Activated CD8-positive, alpha-beta memory T cell treated with anti-CD3 and anti-CD28 coated beads, Interleukin-2, amount 10 ng/mL, durations not matched to agents 7 days and 5 days (primary cell): Measurements from ENCODE around the gene ZMAT2. TPM values are rescaled to one million over a fixed set of nuclear protein-coding genes. Genes with fewer than 3 reads are reported as not detected.
"Not testable (repeated sequence)": the region's sequence is repeated elsewhere in the genome, so short reads cannot be mapped to it uniquely, and the experiment has no call there.

Experiments used
- ATAC-seq: fragments of 150-1000 bp; cut with Tn5 transposase; one replicate; pipeline ENCODE4 v1.10.0; 2021; ENCODE audit warnings: moderate library complexity
- CTCF ChIA-PET: fragments of 350-600 bp; sonication (Branson Sonifier 250); formaldehyde crosslinking; loops from one replicate; lab custom pipeline; 2021; ENCODE audit warnings: antibody characterized with exemption; lab: Charles Lee
- DNase-seq: peaks from one replicate; pipeline ENCODE4 v3.0.0-alpha.2; 2020
- H3K27ac Mint-ChIP-seq: one replicate; pipeline ENCODE4 v1.8.0; 2021; ENCODE audit warnings: mild to moderate bottlenecking, mixed read lengths
- H3K27me3 Mint-ChIP-seq: one replicate; pipeline ENCODE4 v1.8.0; 2021; ENCODE audit warnings: mixed read lengths
- H3K36me3 Mint-ChIP-seq: one replicate; pipeline ENCODE4 v1.8.0; 2021; ENCODE audit warnings: mild to moderate bottlenecking, mixed read lengths
- H3K4me1 Mint-ChIP-seq: one replicate; pipeline ENCODE4 v1.8.0; 2021; ENCODE audit warnings: mixed read lengths
- H3K4me3 Mint-ChIP-seq: one replicate; pipeline ENCODE4 v1.8.0; 2021; ENCODE audit warnings: mild to moderate bottlenecking, moderate library complexity, mixed read lengths
- H3K9me3 Mint-ChIP-seq: one replicate; pipeline ENCODE4 v1.8.0; 2022; ENCODE audit warnings: low read depth, mixed read lengths
- total RNA-seq, 2 experiments: library from RNA; stranded (reverse); gene quantifications; one replicate each; pipeline ENCODE4 v1.2.3, GENCODE V29; 2021

Gene ZMAT2
- total RNA-seq, result 10 to 100 TPM; 45.0 to 58.6 TPM

- Mint-ChIP-seq H3K27me3 (no peaks in the 10 kb centered on the region), H3K36me3 (peaks cover 66% of the 10 kb centered on the region), H3K4me3 (peak within 1 kb of the TSS; percentile 98), H3K9me3 (no peaks in the 10 kb centered on the region), H3K4me1 (peaks cover 23% of the 10 kb centered on the region), H3K27ac (peak within 1 kb of the TSS; percentile 86)
- DNase-seq (peak; percentile 98), ATAC-seq (peak; percentile 100)
- CTCF ChIA-PET, result interaction anchor here (0.8 to 2.9 kb wide), 9 partner anchors 9 to 337 kb away, joined by 3 to 16 read pairs (median 3); partner anchors contain the start of genes HARS1, HARS2, IK and NDUFA2
These were observed at the start of gene ZMAT2 for GRCh38 chr5:140700177-140701144. ZMAT2 (plus strand) TSS chr5:140700447; CDS start chr5:140700461, 14 bp downstream.

DNA sequence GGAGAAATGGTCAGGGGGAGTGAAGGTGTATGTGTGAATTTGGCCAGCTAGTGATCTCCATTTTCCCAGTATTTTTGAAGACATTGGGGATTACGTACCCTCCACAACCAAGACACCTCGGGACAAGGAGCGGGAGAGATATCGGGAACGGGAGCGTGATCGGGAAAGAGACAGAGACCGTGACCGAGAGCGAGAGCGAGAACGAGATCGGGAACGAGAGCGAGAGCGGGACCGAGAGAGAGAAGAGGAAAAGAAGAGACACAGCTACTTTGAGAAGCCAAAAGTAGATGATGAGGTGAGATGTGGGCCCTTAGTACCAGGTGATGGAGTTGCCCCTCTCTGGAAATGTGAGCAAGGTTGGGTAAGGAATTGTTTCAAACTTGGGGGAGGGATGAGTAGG, 41.4 kb upstream of the ZMAT2 start:
- Mint-ChIP-seq H3K27ac (no peak overlapping the region), H3K27me3 (no peaks in the 10 kb centered on the region), H3K4me3 (no peak overlapping the region), H3K9me3 (no peaks in the 10 kb centered on the region), H3K4me1 (peaks cover 7% of the 10 kb centered on the region), H3K36me3 (peaks cover 61% of the 10 kb centered on the region)
- CTCF ChIA-PET, result no interaction called here
- ATAC-seq (no peak), DNase-seq (no peak)

DNA sequence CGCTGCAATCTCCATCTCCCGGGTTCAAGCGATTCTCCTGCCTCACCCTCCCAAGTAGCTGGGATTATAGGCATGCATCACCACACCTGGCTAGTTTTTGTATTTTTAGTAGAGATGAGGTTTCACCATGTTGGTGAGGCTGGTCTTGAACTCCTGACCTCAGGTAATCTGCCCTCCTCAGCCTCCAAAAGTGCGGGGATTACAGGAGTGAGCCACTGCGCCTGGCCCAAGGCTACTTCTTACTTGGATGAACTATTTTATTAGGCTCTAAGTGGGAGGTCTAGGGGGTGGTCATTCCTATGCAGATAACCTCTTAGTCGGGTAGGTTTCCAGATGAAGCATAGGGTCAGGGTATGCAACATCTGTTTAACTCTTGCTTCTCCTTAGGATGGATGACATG, 39.9 kb upstream of the ZMAT2 start:
- CTCF ChIA-PET, result interaction anchor here (1.3 kb wide), 1 partner anchor 31 kb away, joined by 3 read pairs; the partner anchor contains the start of genes HARS1 and HARS2
- peaks cover 50% of the 10 kb centered on the region for H3K36me3 Mint-ChIP-seq
- H3K9me3 Mint-ChIP-seq, H3K4me3 Mint-ChIP-seq, ATAC-seq, H3K27me3 Mint-ChIP-seq, DNase-seq, H3K27ac Mint-ChIP-seq: not testable (repeated sequence)
- H3K4me1 Mint-ChIP-seq, result peaks cover 13% of the 10 kb centered on the region

- Mint-ChIP-seq H3K4me3 (peak overlapping the region; percentile 86), H3K27ac (peak overlapping the region; percentile 93), H3K4me1 (peaks cover 30% of the 10 kb centered on the region), H3K36me3 (peaks cover 48% of the 10 kb centered on the region), H3K27me3 (no peaks in the 10 kb centered on the region), H3K9me3 (no peaks in the 10 kb centered on the region)
- ATAC-seq (no peak), DNase-seq (no peak)
- CTCF ChIA-PET, result interaction anchor here (1.9 to 2.9 kb wide), 2 partner anchors 16 to 27 kb away, joined by 8 to 10 read pairs; partner anchors contain the start of genes HARS1, HARS2, IK and NDUFA2
These were observed 36.3 kb upstream of the ZMAT2 start for GRCh38 chr5:140664030-140664358.

GRCh38 chr5:140664359-140665119, 35.7 kb upstream of the ZMAT2 start, which contains the start of gene WDR55:
WDR55 (plus strand) TSS chr5:140664904; CDS start chr5:140664913, 9 bp downstream.
- Mint-ChIP-seq H3K27me3 (no peaks in the 10 kb centered on the region), H3K4me3 (peak within 1 kb of the TSS; percentile 86), H3K4me1 (peaks cover 30% of the 10 kb centered on the region), H3K27ac (peak within 1 kb of the TSS; percentile 93), H3K9me3 (no peaks in the 10 kb centered on the region), H3K36me3 (peaks cover 49% of the 10 kb centered on the region)
- DNase-seq (peak; percentile 98), ATAC-seq (peak; percentile 95)
- CTCF ChIA-PET, result interaction anchor here (0.6 to 2.9 kb wide), 5 partner anchors 17 to 920 kb away, joined by 3 to 10 read pairs (median 3); partner anchors contain the start of genes HARS1, HARS2, IK and NDUFA2

DNA sequence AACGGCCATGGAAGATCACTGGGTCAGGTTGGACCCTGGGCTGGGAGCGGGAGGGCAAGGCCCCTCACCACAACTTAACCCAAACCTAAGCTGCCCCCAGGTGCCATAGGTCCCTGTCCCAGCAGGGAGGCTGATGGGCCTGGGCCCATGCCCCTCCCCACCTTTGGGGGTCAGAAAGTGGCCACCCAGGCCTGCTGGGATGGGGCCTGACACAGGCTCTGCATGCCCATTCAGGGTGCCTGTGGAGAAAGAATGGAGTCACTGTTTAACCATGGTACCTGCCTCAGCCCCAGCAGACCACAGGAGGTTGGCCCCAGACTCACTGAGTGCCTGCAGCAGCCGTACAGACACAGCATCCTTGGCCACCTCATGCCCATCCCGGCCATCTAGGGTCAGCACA, 29.2 kb upstream of the ZMAT2 start:
- peaks cover 17% of the 10 kb centered on the region for H3K4me1 Mint-ChIP-seq
- CTCF ChIA-PET, ATAC-seq, H3K9me3 Mint-ChIP-seq, H3K27ac Mint-ChIP-seq, H3K27me3 Mint-ChIP-seq, DNase-seq, H3K4me3 Mint-ChIP-seq: not testable (repeated sequence)
- H3K36me3 Mint-ChIP-seq, result peaks cover 48% of the 10 kb centered on the region

GRCh38 chr5:140671472-140672125, 28.6 kb upstream of the ZMAT2 start:
- Mint-ChIP-seq H3K27me3 (no peaks in the 10 kb centered on the region), H3K4me3 (no peak overlapping the region), H3K4me1 (peaks cover 13% of the 10 kb centered on the region), H3K9me3 (no peaks in the 10 kb centered on the region), H3K27ac (no peak overlapping the region), H3K36me3 (peaks cover 45% of the 10 kb centered on the region)
- no peak for ATAC-seq
- DNase-seq, result no peak
- CTCF ChIA-PET, result interaction anchor here (0.9 kb wide), 1 partner anchor 18 kb away, joined by 3 read pairs; no protein-coding TSS in a partner anchor

DNA sequence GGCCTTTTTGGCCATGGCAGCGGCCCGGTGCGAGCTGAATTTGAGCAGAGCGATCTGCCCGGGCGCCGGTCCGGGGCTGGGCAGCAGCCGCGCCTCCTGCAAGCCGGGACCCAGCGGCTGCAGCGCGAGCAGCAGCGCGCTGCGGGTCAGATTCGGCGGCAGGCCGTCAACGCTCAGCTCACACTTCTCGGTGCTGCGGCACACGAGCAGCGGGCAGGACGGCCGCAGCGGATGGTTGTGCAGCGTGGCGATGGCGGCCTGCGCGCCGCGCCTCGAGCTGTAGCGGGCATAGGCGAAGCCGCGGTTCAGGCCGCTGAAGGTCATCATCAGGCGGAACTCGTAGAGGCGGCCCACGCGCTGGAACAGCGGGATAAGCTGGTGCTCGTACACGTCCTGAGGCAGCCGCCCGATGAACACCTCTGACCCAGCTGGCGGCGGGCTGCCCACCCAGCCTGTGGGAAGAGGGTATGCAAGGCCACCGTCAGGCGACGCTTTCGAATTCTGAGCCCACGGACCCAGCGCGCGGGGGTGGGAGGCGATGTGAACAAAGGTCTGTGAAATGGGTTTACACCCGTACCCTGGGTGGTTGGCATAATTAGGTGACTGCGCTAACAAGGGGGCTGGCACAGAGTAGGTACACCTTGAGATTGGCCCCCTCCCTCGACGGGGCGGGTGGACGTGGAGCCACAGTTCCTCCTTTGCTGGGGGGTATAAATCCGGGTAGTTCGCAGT, 27.6 kb upstream of the ZMAT2 start:
- DNase-seq, result peak; percentile 48
- CTCF ChIA-PET, result interaction anchor here (0.9 kb wide), 1 partner anchor 17 kb away, joined by 3 read pairs; no protein-coding TSS in a partner anchor

GRCh38 chr5:140673187-140673976, 26.9 kb upstream of the ZMAT2 start, which contains the start of gene DND1:
DND1 (minus strand) TSS chr5:140673576; CDS start chr5:140673542, 34 bp downstream.
- Mint-ChIP-seq H3K36me3 (peaks cover 49% of the 10 kb centered on the region), H3K9me3 (no peaks in the 10 kb centered on the region), H3K4me3 (no peak within 1 kb of the TSS), H3K27ac (no peak within 1 kb of the TSS), H3K27me3 (no peaks in the 10 kb centered on the region), H3K4me1 (peaks cover 9% of the 10 kb centered on the region)
- ATAC-seq (no peak), DNase-seq (no peak)
- CTCF ChIA-PET, result interaction anchor here (1.7 kb wide), 1 partner anchor 17 kb away, joined by 9 read pairs; the partner anchor contains the start of genes HARS1 and HARS2

More for the DNA sequence above, 27.6 kb upstream of the ZMAT2 start:
- no peak overlapping the region for H3K4me3 Mint-ChIP-seq
- H3K27me3 Mint-ChIP-seq, result no peaks in the 10 kb centered on the region
- H3K27ac Mint-ChIP-seq, result no peak overlapping the region
- H3K4me1 Mint-ChIP-seq, result peaks cover 5% of the 10 kb centered on the region
- peaks cover 51% of the 10 kb centered on the region for H3K36me3 Mint-ChIP-seq
- peak; percentile 46 for ATAC-seq
- no peaks in the 10 kb centered on the region for H3K9me3 Mint-ChIP-seq

GRCh38 chr5:140674211-140674610, 26.0 kb upstream of the ZMAT2 start:
- CTCF ChIA-PET, result interaction anchor here (1.5 to 1.7 kb wide), 2 partner anchors 16 to 46 kb away, joined by 4 to 9 read pairs; partner anchors contain the start of genes HARS1 and HARS2
- no peak for DNase-seq
- Mint-ChIP-seq H3K36me3 (peaks cover 40% of the 10 kb centered on the region), H3K9me3 (no peaks in the 10 kb centered on the region), H3K27ac (no peak overlapping the region), H3K4me1 (peaks cover 9% of the 10 kb centered on the region), H3K27me3 (no peaks in the 10 kb centered on the region), H3K4me3 (no peak overlapping the region)
- ATAC-seq, result no peak

DNA sequence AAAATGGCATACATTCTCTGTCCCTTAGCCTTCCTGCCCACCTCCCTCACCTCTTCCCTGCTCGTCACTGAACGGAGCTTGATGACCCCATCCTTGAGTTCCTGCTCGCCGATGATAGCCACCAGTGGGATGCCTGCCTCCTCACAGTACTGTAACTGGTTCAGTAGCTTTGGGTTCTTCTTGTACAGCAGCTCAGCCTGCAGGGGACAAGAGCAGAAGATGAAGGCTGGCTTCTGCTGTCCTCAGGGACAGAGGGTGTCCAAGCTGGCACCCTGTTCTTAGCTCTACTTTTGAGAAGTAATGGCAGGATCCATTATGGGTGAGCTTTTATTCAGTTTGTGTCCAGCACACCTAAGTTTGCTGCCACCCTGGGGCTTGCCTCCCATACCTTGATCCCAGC, 25.6 kb upstream of the ZMAT2 start:
- no peaks in the 10 kb centered on the region for H3K27me3 Mint-ChIP-seq
- peaks cover 36% of the 10 kb centered on the region for H3K36me3 Mint-ChIP-seq

More for the DNA sequence above, 25.6 kb upstream of the ZMAT2 start:
- Mint-ChIP-seq H3K9me3 (no peaks in the 10 kb centered on the region), H3K4me3 (no peak overlapping the region), H3K4me1 (peaks cover 9% of the 10 kb centered on the region), H3K27ac (no peak overlapping the region)
- ATAC-seq (no peak), DNase-seq (no peak)
- CTCF ChIA-PET, result interaction anchor here (1.5 to 1.7 kb wide), 2 partner anchors 16 to 45 kb away, joined by 4 to 9 read pairs; partner anchors contain the start of genes HARS1 and HARS2
